Osteoblast (primary cell): ENCODE measurements around the gene ELAPOR1. TPM values are rescaled to one million over a fixed set of nuclear protein-coding genes. Genes with fewer than 3 reads are reported as not detected.

Experiments
- DNase-seq: peaks from one replicate; pipeline ENCODE4 v3.0.0; 2011; ENCODE audit warnings: low spot score, mixed read lengths; ENCODE audit not compliant: insufficient read length; ENCODE audit errors: missing footprints
- H2AFZ ChIP-seq: 2 replicates; pipeline ENCODE4 v1.6.0; 2011; ENCODE audit warnings: mild to moderate bottlenecking, low read length
- H3K27ac ChIP-seq: 2 replicates; pipeline ENCODE4 v1.5.1; 2011; ENCODE audit warnings: mild to moderate bottlenecking, low read depth, low read length, moderate library complexity
- H3K27me3 ChIP-seq: 2 replicates; pipeline ENCODE4 v1.6.0; 2012; ENCODE audit warnings: mild to moderate bottlenecking, control low read depth, inconsistent platforms, low read length, moderate library complexity; ENCODE audit not compliant: insufficient read depth
- H3K36me3 ChIP-seq: 2 replicates; pipeline ENCODE4 v1.5.1; 2011; ENCODE audit warnings: mild to moderate bottlenecking, low read length, control low read depth, moderate library complexity; ENCODE audit not compliant: insufficient read depth
- H3K4me1 ChIP-seq: 2 replicates; pipeline ENCODE4 v1.5.1; 2011; ENCODE audit warnings: mild to moderate bottlenecking, low read length, control low read depth, moderate library complexity; ENCODE audit not compliant: insufficient read depth
- H3K4me2 ChIP-seq: 2 replicates; pipeline ENCODE4 v1.6.0; 2011; ENCODE audit warnings: mild to moderate bottlenecking, low read length; ENCODE audit not compliant: insufficient read depth
- H3K4me3 ChIP-seq: fragments of 200-600 bp; sonication (generic); 3 replicates; pipeline ENCODE4 v1.5.1; 2012; ENCODE audit warnings: mild to moderate bottlenecking, low read length, inconsistent platforms; ENCODE audit not compliant: insufficient read depth
- H3K79me2 ChIP-seq: 2 replicates; pipeline ENCODE4 v1.6.0; 2012; ENCODE audit warnings: mild to moderate bottlenecking, low read length, control low read depth, inconsistent platforms; ENCODE audit not compliant: insufficient read depth
- H3K9me3 ChIP-seq: 2 replicates; pipeline ENCODE4 v1.5.1; 2011; ENCODE audit warnings: low read depth, low read length, control low read depth
- H4K20me1 ChIP-seq: 2 replicates; pipeline ENCODE4 v1.6.0; 2012; ENCODE audit warnings: mild to moderate bottlenecking, low read length, control low read depth; ENCODE audit not compliant: insufficient read depth
- CTCF ChIP-seq: IDR thresholded peaks from 2 replicates; pipeline ENCODE4 v1.5.1; 2011; ENCODE audit warnings: mild to moderate bottlenecking, low read depth, low read length, moderate library complexity; ENCODE audit errors: extremely low read depth
- total RNA-seq: library from RNA; depleted of rRNA; stranded (reverse); fragments of >200 nt; gene quantifications from 2 replicates; pipeline ENCODE4 v1.2.3, GENCODE V29; 2012

The ELAPOR1 gene
- total RNA-seq, 1 donor = 0.36 TPM

DNA sequence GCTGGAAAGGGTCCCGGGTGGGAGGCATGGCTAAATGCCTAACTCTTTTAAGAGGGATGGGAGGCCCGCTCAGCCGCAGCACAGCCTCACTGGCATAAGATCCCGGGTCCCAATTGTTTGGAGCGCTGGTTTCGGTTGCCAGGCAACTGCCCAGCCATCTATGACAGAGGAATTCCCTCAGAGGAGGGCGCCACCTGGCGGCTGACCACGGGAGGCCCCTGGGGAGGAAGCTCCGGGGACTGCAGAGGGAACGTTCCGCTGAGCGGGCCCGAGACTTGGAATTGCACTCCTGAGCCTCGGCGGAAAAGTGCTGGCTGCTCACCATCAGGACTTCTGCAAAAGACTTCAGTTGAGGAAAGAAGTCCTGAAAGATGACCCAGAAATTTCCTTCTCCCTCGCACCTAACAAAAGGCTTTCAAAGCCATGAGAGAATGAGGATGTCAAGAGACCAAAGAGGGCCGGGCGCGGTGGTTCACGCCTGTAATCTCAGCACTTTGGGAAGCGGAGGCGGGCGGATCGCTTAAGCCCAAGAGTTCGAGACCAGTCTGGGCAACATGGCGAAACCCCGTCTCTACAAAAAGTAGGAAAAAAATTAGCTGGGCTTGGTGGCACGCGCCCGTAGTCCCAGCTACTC lies 1.1 kb upstream of the ELAPOR1 start:
- Histone ChIP-seq H3K4me2 (peak overlapping the region; percentile 91), H3K9me3 (no peaks in the 10 kb centered on the region), H3K27me3 (peaks cover 41% of the 10 kb centered on the region), H3K4me1 (peaks cover 10% of the 10 kb centered on the region), H3K27ac (peak overlapping the region; percentile 34), H3K79me2 (no peaks in the 10 kb centered on the region), H3K36me3 (no peaks in the 10 kb centered on the region), H2AFZ (peak overlapping the region; percentile 67), H4K20me1 (no peaks in the 10 kb centered on the region), H3K4me3 (peak overlapping the region; percentile 64)
- peak; percentile 96 for TF ChIP-seq CTCF
- DNase-seq = peak; percentile 98

DNA sequence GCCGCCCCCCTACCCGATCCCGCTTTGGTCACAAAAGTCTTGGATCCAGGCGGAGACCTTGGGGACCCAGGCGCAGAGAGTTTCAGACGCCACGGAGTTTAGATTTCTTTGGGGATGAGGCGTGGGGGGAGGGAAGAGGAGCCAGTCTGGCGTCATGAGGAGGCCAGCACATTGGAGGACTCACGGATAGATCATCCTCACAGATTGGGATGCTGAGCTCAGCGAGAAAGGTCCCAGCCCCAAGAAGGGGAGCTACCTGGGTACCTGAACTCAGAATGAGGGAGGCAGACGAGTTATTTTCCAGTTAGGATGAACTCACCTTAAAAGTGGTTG lies 393 bp downstream of the ELAPOR1 start:
- H3K4me1 ChIP-seq = peaks cover 10% of the 10 kb centered on the region
- H3K79me2 ChIP-seq = no peaks in the 10 kb centered on the region
- no peak for TF ChIP-seq CTCF
- no peaks in the 10 kb centered on the region for H3K9me3 ChIP-seq
- no peak overlapping the region for H3K27ac ChIP-seq
- H3K4me3 ChIP-seq = peak overlapping the region; percentile 61
- H3K36me3 ChIP-seq = no peaks in the 10 kb centered on the region
- no peaks in the 10 kb centered on the region for H4K20me1 ChIP-seq
- no peak for DNase-seq
- H2AFZ ChIP-seq = peak overlapping the region; percentile 69
- H3K27me3 ChIP-seq = peaks cover 41% of the 10 kb centered on the region
- H3K4me2 ChIP-seq = peak overlapping the region; percentile 91

- DNase-seq = no peak
- H3K9me3 ChIP-seq = no peaks in the 10 kb centered on the region
- TF ChIP-seq CTCF = no peak
- H3K4me1 ChIP-seq = peaks cover 10% of the 10 kb centered on the region
- H3K4me2 ChIP-seq = no peak overlapping the region
- H3K27ac ChIP-seq = no peak overlapping the region
- H3K4me3 ChIP-seq = no peak overlapping the region
- H2AFZ ChIP-seq = no peak overlapping the region
- no peaks in the 10 kb centered on the region for H4K20me1 ChIP-seq
- no peaks in the 10 kb centered on the region for H3K36me3 ChIP-seq
- H3K79me2 ChIP-seq = no peaks in the 10 kb centered on the region
- H3K27me3 ChIP-seq = peaks cover 41% of the 10 kb centered on the region
Measured at GRCh38 chr1:109115685-109116084, 1.8 kb downstream of the ELAPOR1 start.

- Histone ChIP-seq H4K20me1 (no peaks in the 10 kb centered on the region), H3K4me2 (no peak overlapping the region)
- no peak for TF ChIP-seq CTCF
Measured at GRCh38 chr1:109116286-109116685, 2.4 kb downstream of the ELAPOR1 start.

More at GRCh38 chr1:109116286-109116685, 2.4 kb downstream of the ELAPOR1 start:
- Histone ChIP-seq H3K4me1 (peaks cover 10% of the 10 kb centered on the region), H3K79me2 (no peaks in the 10 kb centered on the region), H2AFZ (no peak overlapping the region), H3K27me3 (peaks cover 38% of the 10 kb centered on the region), H3K9me3 (no peaks in the 10 kb centered on the region), H3K27ac (no peak overlapping the region), H3K36me3 (no peaks in the 10 kb centered on the region), H3K4me3 (no peak overlapping the region)
- no peak for DNase-seq
